Stomach (tissue), 9 donors: ENCODE measurements around the gene NKAPL. TPM values are rescaled to one million over a fixed set of nuclear protein-coding genes. Genes with fewer than 3 reads are reported as not detected.

Experiments used
- DNase-seq, 2 donors: peaks; one replicate each; pipeline versions ENCODE4 v3.0.0 to v3.0.0-alpha.2; 2013 to 2019
- H3K27ac ChIP-seq, 5 donors: fragments of 200-600 bp in 4 of 5; sonication (generic) in 4 of 5; one replicate each; pipeline ENCODE4 v1.5.1; 2013 to 2019; ENCODE audit warnings: mild to moderate bottlenecking in 1 of 5, moderate library complexity in 1 of 5
- H3K27me3 ChIP-seq, 3 donors: fragments of 200-600 bp; sonication (generic); one replicate each; pipeline ENCODE4 v1.5.1; 2017 to 2019; ENCODE audit warnings: mixed run types in 1 of 3
- H3K36me3 ChIP-seq, 4 donors: fragments of 200-600 bp; sonication (generic); 1 replicate in 3 of 4; 2 replicates in 1 of 4; pipeline ENCODE4 v1.5.1; 2016 to 2019
- H3K4me1 ChIP-seq, 4 donors: fragments of 200-600 bp; sonication (generic); one replicate each; pipeline ENCODE4 v1.5.1; 2016 to 2019
- H3K4me3 ChIP-seq, 4 donors: fragments of 200-600 bp; sonication (generic) in 3 of 4; one replicate each; pipeline ENCODE4 v1.5.1; 2016 to 2019; ENCODE audit warnings: mild to moderate bottlenecking in 1 of 4
- H3K9me3 ChIP-seq, 4 donors: fragments of 200-600 bp; sonication (generic); one replicate each; pipeline ENCODE4 v1.5.1; 2016 to 2019
- EP300 ChIP-seq: sonication (generic); formaldehyde crosslinking; IDR thresholded peaks from one replicate; pipeline ENCODE4 v1.6.1; 2017; ENCODE audit warnings: antibody characterized with exemption
- POLR2A ChIP-seq, 4 donors: fragments of 450-650 bp; IDR thresholded peaks; one replicate each; pipeline ENCODE4 v1.6.1; 2016; ENCODE audit warnings: antibody characterized with exemption in 4 of 4, control low read depth in 2 of 4, mild to moderate bottlenecking in 1 of 4, moderate library complexity in 1 of 4
- POLR2AphosphoS5 ChIP-seq, 3 donors: sonication (generic); formaldehyde crosslinking; IDR thresholded peaks; one replicate each; pipeline ENCODE4 v1.6.1; 2016; ENCODE audit warnings: antibody characterized with exemption in 3 of 3
- WGBS, 5 donors: extraction: QIAGEN DNeasy Blood & Tissue Kit in 3 of 5; methylation state at CpG; one replicate each; pipeline versions ENCODE4 v1.1.5 to v1.1.7; 2013 to 2018; 5-methylcytosine and 5-hydroxymethylcytosine counted together
- intact Hi-C: fragments of 100-400 bp; cut with DNase I; formaldehyde crosslinking; loops from one replicate; pipeline ENCODE4 v1.15.1; 2023; ENCODE audit warnings: low total_unique reads
- polyA plus RNA-seq, 3 donors: library from polyadenylated mRNA; stranded (reverse); fragments of 200-250 nt; gene quantifications; one replicate each; pipeline ENCODE4 v1.2.3, GENCODE V29; 2013
- total RNA-seq, 5 donors: library from RNA; depleted of rRNA; stranded (reverse); fragments of >200 nt; gene quantifications; one replicate each; pipeline versions ENCODE4 v1.1.0 to v1.2.3, GENCODE V29; 2014 to 2016
- TF ChIP-seq, protein P1 (sequence below), 7 experiments: fragments of 450-650 bp in 4 of 7; fragments of 200-600 bp in 3 of 7; sonication (generic) in 3 of 7; IDR thresholded peaks; one replicate each; pipeline ENCODE4 v1.5.1; 2016 to 2019; ENCODE audit warnings: antibody characterized with exemption in 7 of 7, control low read depth in 2 of 7, mild to moderate bottlenecking in 1 of 7
- donor health status: healthy with polysubstance abuse.
- donor health status: Bipolar disorder and iron deficiency.
- donor health status: healthy.

The NKAPL gene
- total and polyA plus RNA-seq, 8 donors, result 0.45 to 4.4 (median 0.87) TPM; not detected in 3

DNA sequence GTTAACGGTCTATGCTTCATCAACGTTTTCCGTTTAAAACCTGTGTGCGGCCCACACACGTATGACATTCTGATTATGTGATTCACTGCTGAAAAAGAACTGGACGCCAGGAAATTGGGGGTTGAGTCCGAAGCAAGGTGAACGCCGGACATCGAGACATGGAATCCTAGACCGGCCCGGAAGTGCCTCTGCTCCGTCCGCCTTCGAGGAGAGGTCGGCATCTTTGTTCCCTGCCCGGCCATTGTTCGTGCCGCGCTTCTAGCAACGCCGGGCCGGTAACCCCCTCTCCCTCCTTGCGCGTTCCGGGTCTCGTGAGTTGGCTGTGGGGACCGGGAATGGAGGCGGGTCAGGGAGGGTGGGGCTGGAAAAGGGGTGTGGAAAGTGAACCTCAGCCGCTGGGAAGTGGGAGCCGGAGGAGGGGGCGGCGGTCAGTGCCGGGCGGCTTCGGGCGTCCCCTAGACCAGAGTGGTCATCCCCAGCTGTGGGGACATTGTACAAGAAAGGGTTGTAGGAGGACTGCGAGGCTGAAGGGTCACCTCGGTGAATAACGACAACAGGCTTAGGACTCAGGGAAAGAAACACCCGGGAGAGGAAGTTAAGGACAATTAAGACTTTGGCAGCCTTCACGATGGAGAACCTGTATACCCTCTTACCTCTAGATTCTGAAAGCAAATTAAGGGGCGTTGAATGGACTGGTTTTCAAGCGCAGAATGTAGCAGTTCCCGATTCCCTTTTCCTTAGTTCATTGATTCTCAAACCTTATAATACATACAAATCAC, 33.9 kb upstream of the NKAPL start, which contains the start of gene ZSCAN9:
TSS of gene ZSCAN9 (plus strand) at position 220 of the 779 bp plus-strand sequence. CDS start 1,810 bp downstream, outside the sequence.
- peaks cover 24 to 34% (median 33%) of the 10 kb centered on the region in 4 donors for H3K36me3 ChIP-seq
- 0 to 1% (median 1%) methylated on average over 40 to 45 of the region's 45 CpGs for WGBS, 5 donors
- peak; percentile 83 to 95 for DNase-seq
- peak within 1 kb of the TSS; percentile 61 to 80 (median 77) for H3K4me3 ChIP-seq
- peak within 1 kb of the TSS; percentile 76 to 88 (median 86) for H3K27ac ChIP-seq
- intact Hi-C loops, result loop anchor here (10.0 kb wide), 1 partner anchor 100 kb away; the partner anchor contains the start of gene ZSCAN16
- no peaks in the 10 kb centered on the region for H3K9me3 ChIP-seq
- no peak for TF ChIP-seq EP300
- TF ChIP-seq POLR2A (IDR thresholded peaks at IDR 0.05), result no peak
- TF ChIP-seq POLR2AphosphoS5 (IDR thresholded peaks at IDR 0.05), result peak; percentile 40 to 77 (median 47)
- TF ChIP-seq, protein P1, sequence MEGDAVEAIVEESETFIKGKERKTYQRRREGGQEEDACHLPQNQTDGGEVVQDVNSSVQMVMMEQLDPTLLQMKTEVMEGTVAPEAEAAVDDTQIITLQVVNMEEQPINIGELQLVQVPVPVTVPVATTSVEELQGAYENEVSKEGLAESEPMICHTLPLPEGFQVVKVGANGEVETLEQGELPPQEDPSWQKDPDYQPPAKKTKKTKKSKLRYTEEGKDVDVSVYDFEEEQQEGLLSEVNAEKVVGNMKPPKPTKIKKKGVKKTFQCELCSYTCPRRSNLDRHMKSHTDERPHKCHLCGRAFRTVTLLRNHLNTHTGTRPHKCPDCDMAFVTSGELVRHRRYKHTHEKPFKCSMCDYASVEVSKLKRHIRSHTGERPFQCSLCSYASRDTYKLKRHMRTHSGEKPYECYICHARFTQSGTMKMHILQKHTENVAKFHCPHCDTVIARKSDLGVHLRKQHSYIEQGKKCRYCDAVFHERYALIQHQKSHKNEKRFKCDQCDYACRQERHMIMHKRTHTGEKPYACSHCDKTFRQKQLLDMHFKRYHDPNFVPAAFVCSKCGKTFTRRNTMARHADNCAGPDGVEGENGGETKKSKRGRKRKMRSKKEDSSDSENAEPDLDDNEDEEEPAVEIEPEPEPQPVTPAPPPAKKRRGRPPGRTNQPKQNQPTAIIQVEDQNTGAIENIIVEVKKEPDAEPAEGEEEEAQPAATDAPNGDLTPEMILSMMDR (IDR thresholded peaks at IDR 0.05), result no peak
- peaks cover 0 to 26% (median 6%) of the 10 kb centered on the region in 3 donors for H3K27me3 ChIP-seq
- H3K4me1 ChIP-seq, result peaks cover 0 to 27% (median 18%) of the 10 kb centered on the region in 4 donors

DNA sequence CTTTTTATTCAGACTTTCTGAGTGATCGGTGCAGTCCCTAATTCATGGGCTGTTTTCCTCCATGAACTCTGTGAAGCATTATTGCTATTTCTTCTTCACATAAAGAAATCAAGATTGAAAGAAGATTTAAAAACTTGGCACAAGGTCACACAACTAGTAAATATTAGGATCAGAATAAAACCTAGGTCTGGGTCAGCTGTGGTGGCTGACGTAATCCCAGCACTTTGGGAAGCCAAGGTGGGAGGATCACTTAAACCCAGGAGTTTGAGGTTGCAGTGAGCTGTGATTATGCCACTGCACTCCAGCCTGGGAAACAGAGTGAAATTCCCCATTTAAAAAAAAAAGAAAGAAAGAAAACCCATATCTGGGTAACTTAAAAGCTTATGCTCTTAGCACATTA, 32.6 kb upstream of the NKAPL start:
- Histone ChIP-seq H3K36me3 (peaks cover 28 to 46% (median 45%) of the 10 kb centered on the region in 4 donors), H3K4me1 (peaks cover 0 to 27% (median 18%) of the 10 kb centered on the region in 4 donors), H3K9me3 (no peaks in the 10 kb centered on the region), H3K4me3 (peak overlapping the region in 1 of 4 donors; percentile 80), H3K27me3 (peaks cover 0 to 19% (median 6%) of the 10 kb centered on the region in 3 donors), H3K27ac (no peak overlapping the region)
- no peak for TF ChIP-seq EP300
- TF ChIP-seq POLR2AphosphoS5 (IDR thresholded peaks at IDR 0.05), result no peak
- TF ChIP-seq POLR2A (IDR thresholded peaks at IDR 0.05), result no peak
- TF ChIP-seq, protein P1 (IDR thresholded peaks at IDR 0.05), result no peak
- no peak for DNase-seq
- 78 to 93% (median 86%) methylated on average over 2 of the region's 2 CpGs for WGBS, 5 donors
- intact Hi-C loops, result loop anchor here (10.0 kb wide), 1 partner anchor 102 kb away; the partner anchor contains the start of gene ZSCAN16

DNA sequence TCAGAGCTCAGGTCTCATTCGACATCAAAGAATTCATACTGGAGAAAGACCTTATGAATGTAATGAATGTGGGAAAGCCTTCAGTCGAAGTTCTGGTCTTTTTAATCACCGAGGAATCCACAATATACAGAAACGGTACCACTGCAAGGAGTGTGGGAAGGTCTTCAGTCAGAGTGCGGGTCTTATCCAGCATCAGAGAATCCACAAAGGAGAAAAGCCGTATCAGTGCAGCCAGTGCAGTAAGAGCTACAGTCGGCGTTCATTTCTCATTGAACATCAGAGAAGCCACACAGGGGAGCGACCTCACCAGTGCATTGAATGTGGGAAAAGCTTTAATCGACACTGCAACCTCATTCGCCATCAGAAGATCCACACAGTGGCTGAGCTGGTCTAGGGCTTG, 26.3 kb upstream of the NKAPL start:
- 95 to 99% (median 97%) methylated on average over 11 of the region's 11 CpGs for WGBS, 5 donors
- Histone ChIP-seq H3K27me3 (no peaks in the 10 kb centered on the region), H3K4me3 (no peak overlapping the region), H3K4me1 (no peaks in the 10 kb centered on the region), H3K27ac (no peak overlapping the region), H3K9me3 (no peaks in the 10 kb centered on the region), H3K36me3 (peaks cover 32 to 73% (median 70%) of the 10 kb centered on the region in 4 donors)
- intact Hi-C loops, result no loop called here
- TF ChIP-seq POLR2A (IDR thresholded peaks at IDR 0.05) (no peak), EP300 (no peak), POLR2AphosphoS5 (IDR thresholded peaks at IDR 0.05) (no peak)
- TF ChIP-seq, protein P1 (IDR thresholded peaks at IDR 0.05), result no peak
- no peak for DNase-seq

DNA sequence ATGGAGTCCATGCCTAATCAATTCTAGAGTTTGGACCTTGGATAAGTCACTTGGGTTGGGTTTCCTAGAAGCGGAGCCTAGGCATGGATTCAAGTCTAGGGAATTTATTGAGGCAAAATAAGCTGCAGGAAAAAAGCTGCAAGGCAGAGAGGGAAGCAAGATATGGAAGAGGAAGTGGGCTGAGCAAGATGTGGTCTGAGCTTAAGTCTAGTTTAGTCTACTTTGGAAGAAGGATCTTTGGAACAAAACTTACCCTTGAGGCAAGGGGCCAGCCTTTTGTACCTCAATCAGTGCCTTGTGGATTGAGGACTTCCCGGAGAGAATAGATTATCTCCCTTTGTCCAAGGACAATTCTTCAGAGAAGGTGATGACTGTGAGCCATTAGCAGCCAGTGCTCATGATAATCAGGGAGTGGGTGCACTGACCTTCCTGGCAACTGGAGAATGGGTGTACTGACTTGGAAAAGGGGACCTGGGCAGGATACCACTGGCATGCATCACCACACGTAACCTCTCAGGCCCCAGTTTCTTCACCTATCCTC, 23.1 kb upstream of the NKAPL start:
- H3K4me3 ChIP-seq, result no peak overlapping the region
- no peaks in the 10 kb centered on the region for H3K4me1 ChIP-seq
- TF ChIP-seq POLR2AphosphoS5 (IDR thresholded peaks at IDR 0.05) (no peak), EP300 (no peak), POLR2A (IDR thresholded peaks at IDR 0.05) (no peak)
- TF ChIP-seq, protein P1 (IDR thresholded peaks at IDR 0.05), result no peak
- intact Hi-C loops, result no loop called here
- no peak for DNase-seq
- H3K27ac ChIP-seq, result no peak overlapping the region
- no peaks in the 10 kb centered on the region for H3K9me3 ChIP-seq
- WGBS, 5 donors, result 87 to 100% (median 96%) methylated on average over 3 of the region's 3 CpGs
- peaks cover 14 to 51% (median 44%) of the 10 kb centered on the region in 4 donors for H3K36me3 ChIP-seq
- no peaks in the 10 kb centered on the region for H3K27me3 ChIP-seq
